ENCODE data around the gene RAX2. TPM values are rescaled to one million over a fixed set of nuclear protein-coding genes. Genes with fewer than 3 reads are reported as not detected.
"Not testable (repeated sequence)": the region's sequence is repeated elsewhere in the genome, so short reads cannot be mapped to it uniquely, and the experiment has no call there.

RAX2 gene
- total and polyA plus RNA-seq, 7 experiments from 2014 or later, result not detected

GRCh38 chr19:3759482-3760254 is 12.4 kb downstream of the RAX2 start:
- peaks cover 19 to 37% of the 10 kb centered on the region in 2 donors for H3K4me1 ChIP-seq (ENCODE audit: control insufficient read depth in 2 of 2, insufficient read depth in 2 of 2, low read length in 2 of 2)
- H3K4me3 ChIP-seq (ENCODE audit: low read length), result no peak overlapping the region
- ChIA-PET CTCF (interaction anchor here (0.5 kb wide), 1 partner anchor 12 kb away, joined by 5 read pairs; no protein-coding TSS in a partner anchor), POLR2A (interaction anchor here (0.6 to 1.9 kb wide), 6 partner anchors 10 to 133 kb away, joined by 3 to 7 read pairs (median 4); no protein-coding TSS in a partner anchor)
- H3K36me3 ChIP-seq (ENCODE audit: control insufficient read depth in 2 of 3, insufficient read depth in 3 of 3, low read length in 3 of 3), result peaks cover 0 to 19% (median 0%) of the 10 kb centered on the region in 3 experiments
- Mint-ChIP-seq H3K27ac (peak overlapping the region in 6 of 9 donors; percentile 9 to 100 (median 28)), H3K9me3 (peaks cover 0 to 8% (median 0%) of the 10 kb centered on the region in 11 donors), H3K4me1 (peaks cover 28 to 74% (median 46%) of the 10 kb centered on the region in 7 donors), H3K4me3 (peak overlapping the region; percentile 54 to 99 (median 96)), H3K27me3 (peaks cover 0 to 5% (median 0%) of the 10 kb centered on the region in 5 donors), H3K36me3 (peaks cover 0 to 6% (median 5%) of the 10 kb centered on the region in 5 donors)
- H3K9me3 ChIP-seq (ENCODE audit: control insufficient read depth in 2 of 3, low read length in 3 of 3), result no peaks in the 10 kb centered on the region
- no peaks in the 10 kb centered on the region for H3K27me3 ChIP-seq (ENCODE audit: control insufficient read depth in 2 of 2, insufficient read depth in 2 of 2, low read length in 2 of 2)
- ATAC-seq, result no peak
- DNase-seq, result no peak
- H3K27ac ChIP-seq (ENCODE audit: low read depth, low read length), result peak overlapping the region; percentile 40
- intact Hi-C loops (cut with micrococcal nuclease), result loop anchor here (2.0 to 10.0 kb wide), 11 partner anchors 53 to 1208 kb away; partner anchors contain the start of genes ANKRD24 (in 1 of the 2), DPP9 (in 1 of the 2), EEF2 (in 1 of the 2) and FEM1A (in 1 of the 2)

- intact Hi-C loops (cut with micrococcal nuclease); H3K27ac ChIP-seq (ENCODE audit: low read depth, low read length); DNase-seq; H3K9me3 ChIP-seq (ENCODE audit: control insufficient read depth in 2 of 3, low read length in 3 of 3); H3K4me3 Mint-ChIP-seq; ATAC-seq; H3K4me3 ChIP-seq (ENCODE audit: low read length); H3K27ac Mint-ChIP-seq; H3K27me3 ChIP-seq (ENCODE audit: control insufficient read depth in 2 of 2, insufficient read depth in 2 of 2, low read length in 2 of 2); H3K36me3 Mint-ChIP-seq; H3K9me3 Mint-ChIP-seq; H3K27me3 Mint-ChIP-seq: not testable (repeated sequence)
- CTCF ChIA-PET, result interaction anchor here (1.2 to 1.4 kb wide), 2 partner anchors 8 to 34 kb away, joined by 3 to 4 read pairs; no protein-coding TSS in a partner anchor
- peaks cover 17 to 34% of the 10 kb centered on the region in 2 donors for H3K4me1 ChIP-seq (ENCODE audit: control insufficient read depth in 2 of 2, insufficient read depth in 2 of 2, low read length in 2 of 2)
- peaks cover 0 to 31% (median 0%) of the 10 kb centered on the region in 3 experiments for H3K36me3 ChIP-seq (ENCODE audit: control insufficient read depth in 2 of 3, insufficient read depth in 3 of 3, low read length in 3 of 3)
- H3K4me1 Mint-ChIP-seq, result peaks cover 29 to 76% (median 50%) of the 10 kb centered on the region in 7 donors
- POLR2A ChIA-PET, result interaction anchor here (1.9 kb wide), 1 partner anchor 64 kb away, joined by 5 read pairs; no protein-coding TSS in a partner anchor
Observed at GRCh38 chr19:3758297-3758696, 13.7 kb downstream of the RAX2 start.

GRCh38 chr19:3757705-3758104 is 14.3 kb downstream of the RAX2 start:
- H3K4me3 ChIP-seq (ENCODE audit: low read length); H3K27me3 Mint-ChIP-seq; H3K36me3 Mint-ChIP-seq; intact Hi-C loops (cut with micrococcal nuclease); ATAC-seq; H3K9me3 Mint-ChIP-seq; DNase-seq; H3K27ac ChIP-seq (ENCODE audit: low read depth, low read length); H3K9me3 ChIP-seq (ENCODE audit: control insufficient read depth in 2 of 3, low read length in 3 of 3); H3K27me3 ChIP-seq (ENCODE audit: control insufficient read depth in 2 of 2, insufficient read depth in 2 of 2, low read length in 2 of 2): not testable (repeated sequence)
- peak overlapping the region in 1 of 9 donors; percentile 74 for H3K27ac Mint-ChIP-seq
- Histone ChIP-seq H3K4me1 (ENCODE audit: control insufficient read depth in 2 of 2, insufficient read depth in 2 of 2, low read length in 2 of 2) (peaks cover 13 to 31% of the 10 kb centered on the region in 2 donors), H3K36me3 (ENCODE audit: control insufficient read depth in 2 of 3, insufficient read depth in 3 of 3, low read length in 3 of 3) (peaks cover 0 to 37% (median 0%) of the 10 kb centered on the region in 3 experiments)
- peaks cover 29 to 70% (median 44%) of the 10 kb centered on the region in 7 donors for H3K4me1 Mint-ChIP-seq
- ChIA-PET CTCF (interaction anchor here (0.7 to 1.4 kb wide), 3 partner anchors 8 to 512 kb away, joined by 3 to 4 read pairs (median 3); no protein-coding TSS in a partner anchor), POLR2A (interaction anchor here (1.9 kb wide), 1 partner anchor 64 kb away, joined by 5 read pairs; no protein-coding TSS in a partner anchor)
- peak overlapping the region in 2 of 10 donors; percentile 23 to 38 for H3K4me3 Mint-ChIP-seq

- H3K4me3 Mint-ChIP-seq, result no peak overlapping the region
- H3K36me3 Mint-ChIP-seq, result peaks cover 6 to 23% (median 9%) of the 10 kb centered on the region in 5 donors
- peaks cover 0 to 2% (median 0%) of the 10 kb centered on the region in 11 donors for H3K9me3 Mint-ChIP-seq
- intact Hi-C loops (cut with micrococcal nuclease), result no loop called here
- H3K4me1 Mint-ChIP-seq, result peaks cover 16 to 36% (median 19%) of the 10 kb centered on the region in 7 donors
- DNase-seq, result no peak
- Histone ChIP-seq H3K4me1 (ENCODE audit: control insufficient read depth in 2 of 2, insufficient read depth in 2 of 2, low read length in 2 of 2) (peaks cover 1 to 3% of the 10 kb centered on the region in 2 donors), H3K36me3 (ENCODE audit: control insufficient read depth in 2 of 3, insufficient read depth in 3 of 3, low read length in 3 of 3) (peaks cover 0 to 70% (median 0%) of the 10 kb centered on the region in 3 experiments), H3K27ac (ENCODE audit: low read depth, low read length) (no peak overlapping the region), H3K9me3 (ENCODE audit: control insufficient read depth in 2 of 3, low read length in 3 of 3) (no peaks in the 10 kb centered on the region), H3K4me3 (ENCODE audit: low read length) (no peak overlapping the region), H3K27me3 (ENCODE audit: control insufficient read depth in 2 of 2, insufficient read depth in 2 of 2, low read length in 2 of 2) (no peaks in the 10 kb centered on the region)
- CTCF ChIA-PET, result no interaction called here
- no peak for ATAC-seq
- H3K27me3 Mint-ChIP-seq, result no peaks in the 10 kb centered on the region
- POLR2A ChIA-PET, result interaction anchor here (2.1 kb wide), 1 partner anchor 14 kb away, joined by 6 read pairs; no protein-coding TSS in a partner anchor
- H3K27ac Mint-ChIP-seq, result peak overlapping the region in 1 of 9 donors; percentile 25
Observed at GRCh38 chr19:3753631-3754410, 18.2 kb downstream of the RAX2 start.

- no peak overlapping the region for H3K27ac ChIP-seq (ENCODE audit: low read depth, low read length)
- peaks cover 6 to 23% (median 9%) of the 10 kb centered on the region in 5 donors for H3K36me3 Mint-ChIP-seq
- intact Hi-C loops (cut with micrococcal nuclease), result no loop called here
- ChIA-PET CTCF (no interaction called here), POLR2A (interaction anchor here (2.1 kb wide), 1 partner anchor 12 kb away, joined by 6 read pairs; no protein-coding TSS in a partner anchor)
- H3K27me3 Mint-ChIP-seq, result no peaks in the 10 kb centered on the region
- H3K27ac Mint-ChIP-seq, result no peak overlapping the region
- peaks cover 0 to 60% (median 0%) of the 10 kb centered on the region in 3 experiments for H3K36me3 ChIP-seq (ENCODE audit: control insufficient read depth in 2 of 3, insufficient read depth in 3 of 3, low read length in 3 of 3)
- H3K9me3 ChIP-seq (ENCODE audit: control insufficient read depth in 2 of 3, low read length in 3 of 3), result no peaks in the 10 kb centered on the region
- no peaks in the 10 kb centered on the region for H3K27me3 ChIP-seq (ENCODE audit: control insufficient read depth in 2 of 2, insufficient read depth in 2 of 2, low read length in 2 of 2)
- DNase-seq (no peak), ATAC-seq (no peak)
- H3K4me3 ChIP-seq (ENCODE audit: low read length), result no peak overlapping the region
- H3K4me1 ChIP-seq (ENCODE audit: control insufficient read depth in 2 of 2, insufficient read depth in 2 of 2, low read length in 2 of 2), result no peaks in the 10 kb centered on the region
- H3K9me3 Mint-ChIP-seq, result peaks cover 0 to 2% (median 0%) of the 10 kb centered on the region in 11 donors
- no peak overlapping the region for H3K4me3 Mint-ChIP-seq
- peaks cover 14 to 28% (median 18%) of the 10 kb centered on the region in 7 donors for H3K4me1 Mint-ChIP-seq
Observed at GRCh38 chr19:3752492-3752891, 19.5 kb downstream of the RAX2 start.

- POLR2A ChIA-PET, result interaction anchor here (1.4 to 2.1 kb wide), 2 partner anchors 10 to 11 kb away, joined by 4 to 11 read pairs; partner anchors contain the start of gene APBA3
- Mint-ChIP-seq H3K4me3 (no peak overlapping the region), H3K36me3 (peaks cover 6 to 23% (median 9%) of the 10 kb centered on the region in 5 donors), H3K9me3 (peaks cover 0 to 2% (median 0%) of the 10 kb centered on the region in 11 donors), H3K4me1 (peaks cover 12 to 18% (median 13%) of the 10 kb centered on the region in 7 donors), H3K27ac (no peak overlapping the region), H3K27me3 (no peaks in the 10 kb centered on the region)
- Histone ChIP-seq H3K27ac (ENCODE audit: low read depth, low read length) (no peak overlapping the region), H3K36me3 (ENCODE audit: control insufficient read depth in 2 of 3, insufficient read depth in 3 of 3, low read length in 3 of 3) (peaks cover 0 to 51% (median 0%) of the 10 kb centered on the region in 3 experiments), H3K9me3 (ENCODE audit: control insufficient read depth in 2 of 3, low read length in 3 of 3) (no peaks in the 10 kb centered on the region), H3K27me3 (ENCODE audit: control insufficient read depth in 2 of 2, insufficient read depth in 2 of 2, low read length in 2 of 2) (no peaks in the 10 kb centered on the region), H3K4me3 (ENCODE audit: low read length) (no peak overlapping the region), H3K4me1 (ENCODE audit: control insufficient read depth in 2 of 2, insufficient read depth in 2 of 2, low read length in 2 of 2) (no peaks in the 10 kb centered on the region)
- CTCF ChIA-PET, result no interaction called here
- DNase-seq (no peak), ATAC-seq (no peak)
- intact Hi-C loops (cut with micrococcal nuclease), result no loop called here
Observed at GRCh38 chr19:3751236-3751635, 20.8 kb downstream of the RAX2 start.

Data from naive thymus-derived CD4-positive, alpha-beta T cell (primary cell).